Measurements from ENCODE around the gene PAX5. TPM values are rescaled to one million over a fixed set of nuclear protein-coding genes. Genes with fewer than 3 reads are reported as not detected.
A peak's percentile ranks its signal among the peaks of the same experiment; 100 is the strongest.

Gene PAX5
- total RNA-seq, 2 experiments from 2014 or later, result 0.95 to 1.1 TPM

- Mint-ChIP-seq H3K27me3 (peaks cover 16% of the 10 kb centered on the region), H3K27ac (peak overlapping the region; percentile 56), H3K4me3 (no peak overlapping the region), H3K4me1 (ENCODE audit: low read depth) (peaks cover 24% of the 10 kb centered on the region), H3K9me3 (peaks cover 3% of the 10 kb centered on the region), H3K36me3 (ENCODE audit: low read depth) (no peaks in the 10 kb centered on the region)
- peak; percentile 71 for ATAC-seq
- ChIA-PET POLR2A (no interaction called here), CTCF (no interaction called here)
- peak; percentile 48 for DNase-seq
- intact Hi-C loops (cut with micrococcal nuclease), result no loop called here
- TF ChIP-seq CTCF (IDR thresholded peaks at IDR 0.05), result no peak
These were observed 105.3 kb downstream of the PAX5 start for GRCh38 chr9:36928670-36929349.

GRCh38 chr9:36928210-36928609 lies 105.9 kb downstream of the PAX5 start:
- Mint-ChIP-seq H3K4me3 (no peak overlapping the region), H3K9me3 (peaks cover 3% of the 10 kb centered on the region), H3K4me1 (ENCODE audit: low read depth) (peaks cover 27% of the 10 kb centered on the region), H3K27ac (no peak overlapping the region), H3K27me3 (peaks cover 16% of the 10 kb centered on the region), H3K36me3 (ENCODE audit: low read depth) (no peaks in the 10 kb centered on the region)
- ATAC-seq, result peak; percentile 11
- POLR2A ChIA-PET, result no interaction called here
- no peak for TF ChIP-seq CTCF (IDR thresholded peaks at IDR 0.05)
- intact Hi-C loops (cut with micrococcal nuclease), result no loop called here
- no peak for DNase-seq
- CTCF ChIA-PET, result no interaction called here

- DNase-seq (no peak), ATAC-seq (no peak)
- intact Hi-C loops (cut with micrococcal nuclease), result no loop called here
- no peak overlapping the region for H3K4me3 Mint-ChIP-seq
- TF ChIP-seq CTCF (IDR thresholded peaks at IDR 0.05), result no peak
- H3K36me3 Mint-ChIP-seq (ENCODE audit: low read depth), result no peaks in the 10 kb centered on the region
- H3K9me3 Mint-ChIP-seq, result no peaks in the 10 kb centered on the region
- ChIA-PET POLR2A (interaction anchor here (1.0 kb wide), 1 partner anchor 23 kb away, joined by 3 read pairs; no protein-coding TSS in a partner anchor), CTCF (no interaction called here)
- H3K4me1 Mint-ChIP-seq (ENCODE audit: low read depth), result peaks cover 27% of the 10 kb centered on the region
- peaks cover 12% of the 10 kb centered on the region for H3K27me3 Mint-ChIP-seq
- no peak overlapping the region for H3K27ac Mint-ChIP-seq
These were observed 109.2 kb downstream of the PAX5 start for GRCh38 chr9:36924757-36925432.

- H3K36me3 Mint-ChIP-seq (ENCODE audit: low read depth), result no peaks in the 10 kb centered on the region
- H3K27ac Mint-ChIP-seq, result no peak overlapping the region
- H3K4me3 Mint-ChIP-seq, result no peak overlapping the region
- no peak for TF ChIP-seq CTCF (IDR thresholded peaks at IDR 0.05)
- H3K4me1 Mint-ChIP-seq (ENCODE audit: low read depth), result peaks cover 18% of the 10 kb centered on the region
- DNase-seq (peak; percentile 37), ATAC-seq (peak; percentile 85)
- ChIA-PET CTCF (no interaction called here), POLR2A (no interaction called here)
- peaks cover 12% of the 10 kb centered on the region for H3K27me3 Mint-ChIP-seq
- no peaks in the 10 kb centered on the region for H3K9me3 Mint-ChIP-seq
- intact Hi-C loops (cut with micrococcal nuclease), result no loop called here
These were observed 110.0 kb downstream of the PAX5 start for GRCh38 chr9:36924071-36924470.

GRCh38 chr9:36923025-36923625 lies 110.9 kb downstream of the PAX5 start:
- no peak overlapping the region for H3K4me3 Mint-ChIP-seq
- intact Hi-C loops (cut with micrococcal nuclease), result no loop called here
- DNase-seq, result no peak
- peaks cover 7% of the 10 kb centered on the region for H3K27me3 Mint-ChIP-seq
- H3K9me3 Mint-ChIP-seq, result no peaks in the 10 kb centered on the region
- no peak for TF ChIP-seq CTCF (IDR thresholded peaks at IDR 0.05)
- peaks cover 9% of the 10 kb centered on the region for H3K4me1 Mint-ChIP-seq (ENCODE audit: low read depth)
- H3K36me3 Mint-ChIP-seq (ENCODE audit: low read depth), result no peaks in the 10 kb centered on the region
- no peak for ATAC-seq
- POLR2A ChIA-PET, result no interaction called here
- CTCF ChIA-PET, result no interaction called here
- H3K27ac Mint-ChIP-seq, result no peak overlapping the region
